K562 (cell line): Measurements from ENCODE around the gene COL23A1.

ENCODE experiments used
- CC2D1A ChIP-seq: fragments of 450-650 bp; IDR thresholded peaks from 2 replicates; pipeline ENCODE4 v1.6.1; 2017; ENCODE audit warnings: mild to moderate bottlenecking
- CEBPB ChIP-seq: fragments of 450-650 bp; IDR thresholded peaks from 2 replicates; pipeline ENCODE4 v1.6.1; 2016; ENCODE audit warnings: missing genetic modification characterization, missing compliant biosample characterization
- DDX20 ChIP-seq: fragments of 450-650 bp; IDR thresholded peaks from 2 replicates; pipeline ENCODE4 v1.6.1; 2016; ENCODE audit warnings: missing genetic modification characterization, low read depth, mild to moderate bottlenecking, missing compliant biosample characterization, moderate library complexity
- EZH2 ChIP-seq: IDR thresholded peaks from 2 replicates; pipeline ENCODE4 v1.6.1; 2012; ENCODE audit warnings: low read depth, mild to moderate bottlenecking, inconsistent platforms, low read length, borderline replicate concordance
- NELFE ChIP-seq: IDR thresholded peaks from 2 replicates; pipeline ENCODE4 v1.6.1; 2011; ENCODE audit warnings: mild to moderate bottlenecking; ENCODE audit not compliant: insufficient read depth, insufficient read length
- POLR2A ChIP-seq: fragments of 450-650 bp; conservative IDR thresholded peaks from 2 replicates; pipeline ENCODE4 v1.6.1; 2016
- POLR2AphosphoS5 ChIP-seq: IDR thresholded peaks from 2 replicates; pipeline ENCODE4 v1.6.1; 2011; ENCODE audit warnings: mild to moderate bottlenecking, low read depth, low read length, moderate library complexity; ENCODE audit not compliant: control insufficient read depth, insufficient read depth
- SP2 ChIP-seq: IDR thresholded peaks from 2 replicates; pipeline ENCODE4 v1.6.1; 2011; ENCODE audit warnings: mild to moderate bottlenecking, low read depth, low read length, moderate library complexity; ENCODE audit not compliant: poor library complexity, severe bottlenecking; ENCODE audit errors: extremely low read depth
- ZNF766 ChIP-seq: fragments of 200-800 bp; sonication (Bioruptor generic); conservative IDR thresholded peaks from 2 replicates; pipeline ENCODE4 v1.6.1; 2016; ENCODE audit warnings: missing genetic modification characterization, missing compliant biosample characterization
- TF ChIP-seq, protein P1 (sequence below), 3 experiments: IDR thresholded peaks in 2 of 3; conservative IDR thresholded peaks in 1 of 3; 2 replicates each; pipeline ENCODE4 v1.5.1; 2011 to 2012; ENCODE audit warnings: low read length in 3 of 3, mild to moderate bottlenecking in 3 of 3, control low read depth in 2 of 3, improper control_type of control experiment in 1 of 3, inconsistent platforms in 1 of 3, low read depth in 1 of 3, mixed read lengths in 1 of 3, moderate library complexity in 1 of 3; ENCODE audit not compliant: insufficient read depth in 2 of 3
- TF ChIP-seq, protein P2 (sequence below): sonication (generic); formaldehyde crosslinking; IDR thresholded peaks from 2 replicates; pipeline ENCODE4 v1.8.0; 2022; ENCODE audit warnings: mild to moderate bottlenecking, missing genetic modification reagents

DNA sequence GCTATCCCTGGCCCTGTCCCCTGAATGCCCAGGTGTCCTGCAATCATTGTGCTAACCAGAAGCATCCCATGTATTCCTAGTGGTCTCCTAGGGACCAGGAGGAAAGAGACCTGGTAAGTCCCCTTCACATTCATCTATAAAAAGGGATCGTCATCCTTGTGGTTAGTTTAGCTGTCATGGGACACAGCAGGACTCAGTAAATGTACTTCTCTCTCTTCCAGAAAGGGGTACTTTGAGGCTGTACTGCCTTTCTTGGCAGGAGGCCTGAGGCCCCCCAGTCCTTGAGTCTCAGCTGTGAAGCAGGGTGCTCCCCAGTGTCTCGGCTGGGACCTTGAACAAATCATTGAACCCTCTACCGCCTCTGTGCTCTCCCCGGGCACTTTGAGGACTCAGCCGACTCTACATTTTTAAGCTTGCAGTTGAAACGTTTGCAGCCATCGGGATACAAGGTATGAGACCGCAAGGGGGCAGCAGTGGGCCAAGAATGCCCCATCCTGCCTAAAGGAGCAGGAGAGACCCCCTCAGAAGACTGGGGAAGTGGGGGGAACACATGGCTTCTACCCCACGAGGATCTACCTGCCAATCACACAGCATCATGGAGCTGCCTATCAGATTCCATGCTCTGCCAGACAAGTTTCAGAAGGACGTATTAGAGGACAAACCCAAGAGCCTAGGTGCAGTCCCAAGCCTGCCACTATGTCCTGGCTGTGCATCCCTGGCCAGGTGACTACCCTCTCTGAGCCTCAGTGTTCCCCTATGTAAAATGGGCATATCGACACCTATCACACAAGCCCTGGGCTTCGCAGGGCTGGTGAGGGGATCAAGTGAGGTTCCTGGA lies 355.2 kb downstream of the COL23A1 start:
- no peak for TF ChIP-seq ZNF766 (CRISPR knock-in tag)
- no peak for TF ChIP-seq POLR2AphosphoS5
- no peak for TF ChIP-seq EZH2
- no peak for TF ChIP-seq DDX20 (tag)
- TF ChIP-seq, protein P1, sequence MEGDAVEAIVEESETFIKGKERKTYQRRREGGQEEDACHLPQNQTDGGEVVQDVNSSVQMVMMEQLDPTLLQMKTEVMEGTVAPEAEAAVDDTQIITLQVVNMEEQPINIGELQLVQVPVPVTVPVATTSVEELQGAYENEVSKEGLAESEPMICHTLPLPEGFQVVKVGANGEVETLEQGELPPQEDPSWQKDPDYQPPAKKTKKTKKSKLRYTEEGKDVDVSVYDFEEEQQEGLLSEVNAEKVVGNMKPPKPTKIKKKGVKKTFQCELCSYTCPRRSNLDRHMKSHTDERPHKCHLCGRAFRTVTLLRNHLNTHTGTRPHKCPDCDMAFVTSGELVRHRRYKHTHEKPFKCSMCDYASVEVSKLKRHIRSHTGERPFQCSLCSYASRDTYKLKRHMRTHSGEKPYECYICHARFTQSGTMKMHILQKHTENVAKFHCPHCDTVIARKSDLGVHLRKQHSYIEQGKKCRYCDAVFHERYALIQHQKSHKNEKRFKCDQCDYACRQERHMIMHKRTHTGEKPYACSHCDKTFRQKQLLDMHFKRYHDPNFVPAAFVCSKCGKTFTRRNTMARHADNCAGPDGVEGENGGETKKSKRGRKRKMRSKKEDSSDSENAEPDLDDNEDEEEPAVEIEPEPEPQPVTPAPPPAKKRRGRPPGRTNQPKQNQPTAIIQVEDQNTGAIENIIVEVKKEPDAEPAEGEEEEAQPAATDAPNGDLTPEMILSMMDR (IDR thresholded peaks at IDR 0.05 in 2 of 3, conservative IDR thresholded peaks at IDR 0.05 in 1 of 3; ENCODE audit: insufficient read depth in 2 of 3, low read depth in 1 of 3, low read length in 3 of 3): peak; percentile 78 to 92 (median 80)
- no peak for TF ChIP-seq POLR2A
- TF ChIP-seq SP2: no peak
- TF ChIP-seq, protein P2, sequence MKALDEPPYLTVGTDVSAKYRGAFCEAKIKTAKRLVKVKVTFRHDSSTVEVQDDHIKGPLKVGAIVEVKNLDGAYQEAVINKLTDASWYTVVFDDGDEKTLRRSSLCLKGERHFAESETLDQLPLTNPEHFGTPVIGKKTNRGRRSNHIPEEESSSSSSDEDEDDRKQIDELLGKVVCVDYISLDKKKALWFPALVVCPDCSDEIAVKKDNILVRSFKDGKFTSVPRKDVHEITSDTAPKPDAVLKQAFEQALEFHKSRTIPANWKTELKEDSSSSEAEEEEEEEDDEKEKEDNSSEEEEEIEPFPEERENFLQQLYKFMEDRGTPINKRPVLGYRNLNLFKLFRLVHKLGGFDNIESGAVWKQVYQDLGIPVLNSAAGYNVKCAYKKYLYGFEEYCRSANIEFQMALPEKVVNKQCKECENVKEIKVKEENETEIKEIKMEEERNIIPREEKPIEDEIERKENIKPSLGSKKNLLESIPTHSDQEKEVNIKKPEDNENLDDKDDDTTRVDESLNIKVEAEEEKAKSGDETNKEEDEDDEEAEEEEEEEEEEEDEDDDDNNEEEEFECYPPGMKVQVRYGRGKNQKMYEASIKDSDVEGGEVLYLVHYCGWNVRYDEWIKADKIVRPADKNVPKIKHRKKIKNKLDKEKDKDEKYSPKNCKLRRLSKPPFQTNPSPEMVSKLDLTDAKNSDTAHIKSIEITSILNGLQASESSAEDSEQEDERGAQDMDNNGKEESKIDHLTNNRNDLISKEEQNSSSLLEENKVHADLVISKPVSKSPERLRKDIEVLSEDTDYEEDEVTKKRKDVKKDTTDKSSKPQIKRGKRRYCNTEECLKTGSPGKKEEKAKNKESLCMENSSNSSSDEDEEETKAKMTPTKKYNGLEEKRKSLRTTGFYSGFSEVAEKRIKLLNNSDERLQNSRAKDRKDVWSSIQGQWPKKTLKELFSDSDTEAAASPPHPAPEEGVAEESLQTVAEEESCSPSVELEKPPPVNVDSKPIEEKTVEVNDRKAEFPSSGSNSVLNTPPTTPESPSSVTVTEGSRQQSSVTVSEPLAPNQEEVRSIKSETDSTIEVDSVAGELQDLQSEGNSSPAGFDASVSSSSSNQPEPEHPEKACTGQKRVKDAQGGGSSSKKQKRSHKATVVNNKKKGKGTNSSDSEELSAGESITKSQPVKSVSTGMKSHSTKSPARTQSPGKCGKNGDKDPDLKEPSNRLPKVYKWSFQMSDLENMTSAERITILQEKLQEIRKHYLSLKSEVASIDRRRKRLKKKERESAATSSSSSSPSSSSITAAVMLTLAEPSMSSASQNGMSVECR: no peak
- 0 out of 2 replicates have a peak, but pooled peaks have one; percentile 22 for TF ChIP-seq CC2D1A
- no peak for TF ChIP-seq NELFE
- TF ChIP-seq CEBPB (tag): no peak
